Activated naive CD4-positive, alpha-beta T cell treated with Interleukin-2 at 50 U/mL for 16 hours (primary cell): ENCODE results near the gene BBS1.
"Not testable (repeated sequence)": the region's sequence is repeated elsewhere in the genome, so short reads cannot be mapped to it uniquely, and the experiment has no call there.

Experiments
- DNase-seq: peaks from one replicate; pipeline ENCODE4 v3.0.0-alpha.2; 2020

Gene BBS1

GRCh38 chr11:66582565-66583147, 72.2 kb downstream of the BBS1 start:
- DNase-seq = not testable (repeated sequence)
